HepG2 (cell line): Measurements from ENCODE around the gene PIBF1. TPM values are rescaled to one million over a fixed set of nuclear protein-coding genes. Genes with fewer than 3 reads are reported as not detected.
A peak's percentile ranks its signal among the peaks of the same experiment; 100 is the strongest.

Experiments used
- ATAC-seq: fragments of 200-7000 bp; cut with Tn5 transposase; 3 replicates; pipeline ENCODE4 v1.9.1; 2020; ENCODE audit warnings: mild to moderate bottlenecking, moderate library complexity
- BruUV-seq: library from RNA; stranded (reverse); fragments of 400-500 nt; replicated peaks from 2 replicates; lab custom pipeline; 2021; lab: Mats Ljungman, UMichigan
- CTCF ChIA-PET: fragments of 300-600 bp; formaldehyde crosslinking; extraction: SDS; loops from one replicate; lab custom pipeline; 2021; ENCODE audit warnings: low total read pairs, inconsistent platforms, low intra/inter-chr PET ratio; lab: Yijun Ruan, JAX
- POLR2A ChIA-PET: fragments of 350-600 bp; sonication (Branson Sonifier 250); formaldehyde crosslinking; loops from one replicate; lab custom pipeline; 2020; ENCODE audit warnings: antibody characterized with exemption, inconsistent platforms; lab: Yijun Ruan, JAX
- DNase-seq: peaks from one replicate; pipeline ENCODE4 v3.0.0-alpha.2; 2015; ENCODE audit warnings: low spot score
- FAIRE-seq: peaks from 3 replicates; lab custom pipeline; 2011; peaks lifted over from hg19 to GRCh38; lab: Jason Lieb, UNC
- H2AFZ ChIP-seq: one replicate; pipeline ENCODE4 v1.6.1; 2011; ENCODE audit warnings: low read length, inconsistent platforms
- H3K27ac ChIP-seq: fragments of 300-600 bp; 3 replicates; pipeline ENCODE4 v1.8.0; 2011; ENCODE audit warnings: mixed run types, mild to moderate bottlenecking, mixed read lengths, low read length, inconsistent platforms; ENCODE audit not compliant: insufficient read depth; ENCODE audit errors: extremely low read length
- H3K27me3 ChIP-seq, 2 experiments: fragments of 200-600 bp in 1 of 2; 2 replicates in 1 of 2; 3 replicates in 1 of 2; pipeline versions ENCODE4 v1.6.0 to v1.8.0; 2011; ENCODE audit warnings: low read length in 2 of 2, mild to moderate bottlenecking in 2 of 2, moderate library complexity in 2 of 2, inconsistent platforms in 1 of 2; ENCODE audit not compliant: insufficient read depth in 2 of 2, control insufficient read depth in 1 of 2
- H3K36me3 ChIP-seq, 2 experiments: fragments of 200-600 bp in 1 of 2; replicated peaks in 1 of 2; 2 replicates in 1 of 2; 3 replicates in 1 of 2; pipeline versions ENCODE4 v1.5.1 to v1.8.0; 2011; ENCODE audit warnings: low read length in 2 of 2, inconsistent platforms in 1 of 2; ENCODE audit not compliant: insufficient read depth in 2 of 2, control insufficient read depth in 1 of 2
- H3K4me1 ChIP-seq: 2 replicates; pipeline ENCODE4 v1.5.1; 2012; ENCODE audit warnings: low read length, inconsistent platforms; ENCODE audit not compliant: insufficient read depth
- H3K4me2 ChIP-seq: 2 replicates; pipeline ENCODE4 v1.6.0; 2011; ENCODE audit warnings: low read depth, low read length, inconsistent platforms
- H3K4me3 ChIP-seq, 3 experiments: fragments of 200-600 bp in 1 of 3; sonication (generic), shearing (Covaris generic) in 1 of 3; replicated peaks in 1 of 3; 2 replicates each; pipeline ENCODE4 v1.5.1; 2011 to 2016; ENCODE audit warnings: low read length in 3 of 3, inconsistent platforms in 2 of 3, low read depth in 2 of 3, mild to moderate bottlenecking in 2 of 3, control low read depth in 1 of 3, mixed read lengths in 1 of 3; ENCODE audit not compliant: insufficient read depth in 1 of 3
- H3K79me2 ChIP-seq: one replicate; pipeline ENCODE4 v1.6.1; 2011; ENCODE audit warnings: low read length, inconsistent platforms; ENCODE audit not compliant: insufficient read depth
- H3K9ac ChIP-seq: 2 replicates; pipeline ENCODE4 v1.6.0; 2011; ENCODE audit warnings: mild to moderate bottlenecking, low read depth, low read length, inconsistent platforms; ENCODE audit not compliant: insufficient read depth
- H3K9me3 ChIP-seq: 2 replicates; pipeline ENCODE4 v1.5.1; 2012; ENCODE audit warnings: mild to moderate bottlenecking, low read length
- H4K20me1 ChIP-seq: 2 replicates; pipeline ENCODE4 v1.6.0; 2011; ENCODE audit warnings: inconsistent platforms, mild to moderate bottlenecking, low read length, moderate library complexity; ENCODE audit not compliant: insufficient read depth
- ATF7 ChIP-seq, 2 experiments: fragments of 450-650 bp in 1 of 2; sonication (generic) in 1 of 2; formaldehyde crosslinking in 1 of 2; IDR thresholded peaks; 2 replicates each; pipeline versions ENCODE4 v1.4.0 to v1.6.1; 2016 to 2020; ENCODE audit warnings: antibody characterized with exemption in 1 of 2, mild to moderate bottlenecking in 1 of 2, missing genetic modification reagents in 1 of 2
- CEBPB ChIP-seq: IDR thresholded peaks from 2 replicates; pipeline ENCODE4 v1.6.1; 2011; ENCODE audit warnings: low read depth, low read length, improper control_type of control experiment, borderline replicate concordance
- MIXL1 ChIP-seq: IDR thresholded peaks from 2 replicates; pipeline ENCODE4 v1.6.1; 2016
- PRPF4 ChIP-seq: fragments of 200-400 bp; formaldehyde crosslinking; IDR thresholded peaks from 2 replicates; pipeline ENCODE4 v1.6.1; 2016; ENCODE audit warnings: low read length, low read depth; ENCODE audit not compliant: poor library complexity, severe bottlenecking
- SOX5 ChIP-seq: IDR thresholded peaks from 2 replicates; pipeline ENCODE4 v1.6.1; 2016; ENCODE audit warnings: borderline replicate concordance
- SP5 ChIP-seq: IDR thresholded peaks from 2 replicates; pipeline ENCODE4 v1.6.1; 2016; ENCODE audit warnings: low read depth, borderline replicate concordance
- ZNF331 ChIP-seq: sonication (generic); formaldehyde crosslinking; IDR thresholded peaks from 2 replicates; pipeline ENCODE4 v1.4.0; 2020; ENCODE audit warnings: missing genetic modification reagents
- ZNF703 ChIP-seq: sonication (generic); formaldehyde crosslinking; IDR thresholded peaks from 2 replicates; pipeline ENCODE4 v1.5.1; 2020; ENCODE audit warnings: missing genetic modification reagents, mild to moderate bottlenecking, moderate library complexity, borderline replicate concordance
- WGBS: methylation state at CpG from one replicate; pipeline ENCODE4 v1.1.6; 2017; ENCODE audit warnings: low lambda C conversion rate; 5-methylcytosine and 5-hydroxymethylcytosine counted together
- in situ Hi-C: cut with HindIII; loops from 2 replicates; pipeline ENCODE4 v1.10.0; 2017; ENCODE audit warnings: low pct_unique_long_range_greater_than_20kb; ENCODE audit not compliant: extremely low pct_ligation_motif_present
- intact Hi-C: fragments of 100-400 bp; cut with micrococcal nuclease; formaldehyde crosslinking; loops from one replicate; pipeline ENCODE4 v1.10.0; 2022; ENCODE audit not compliant: unreplicated experiment
- polyA plus RNA-seq, 8 experiments: library from polyadenylated mRNA; depleted of rRNA in 3 of 8; stranded (reverse) in 7 of 8; unstranded in 1 of 8; fragments of >200 nt; fragmentation: Illumina TruSeq in 4 of 8; extraction: Trizol in 4 of 8; gene quantifications; 2 replicates each; pipeline versions ENCODE4 v1.2.1 to v1.2.3, GENCODE V29; 2011 to 2016; ENCODE audit warnings: low read depth in 4 of 8, missing spikeins in 1 of 8, mixed read lengths in 1 of 8; ENCODE audit not compliant: insufficient read depth in 1 of 8
- total RNA-seq, 5 experiments: library from RNA; depleted of rRNA; stranded (reverse); fragments of >200 nt; fragmentation: Illumina TruSeq; extraction: Trizol; gene quantifications; 2 replicates each; pipeline ENCODE4 v1.2.3, GENCODE V29; 2016; ENCODE audit warnings: low read depth in 1 of 5
- TF ChIP-seq, protein P1 (sequence below): sonication (generic); formaldehyde crosslinking; conservative IDR thresholded peaks from 2 replicates; pipeline ENCODE4 v1.8.0; 2022; ENCODE audit warnings: missing genetic modification reagents
- TF ChIP-seq, protein P2 (sequence below): IDR thresholded peaks from 2 replicates; pipeline ENCODE4 v1.6.1; 2012; ENCODE audit warnings: low read depth, low read length, improper control_type of control experiment
- TF ChIP-seq, protein P3 (sequence below): sonication (generic); formaldehyde crosslinking; IDR thresholded peaks from 2 replicates; pipeline ENCODE4 v1.4.0; 2020; ENCODE audit warnings: mild to moderate bottlenecking, low read depth, missing genetic modification reagents
- TF ChIP-seq, protein P4 (sequence below): sonication (generic); formaldehyde crosslinking; IDR thresholded peaks from 2 replicates; pipeline ENCODE4 v1.4.0; 2020; ENCODE audit warnings: missing genetic modification reagents

The PIBF1 gene
- total and polyA plus RNA-seq, 2 of the 13 experiments (the other 11 are each of a cell fraction or from before 2014, with no cell fraction given) = 4.2 to 15.8 TPM

DNA sequence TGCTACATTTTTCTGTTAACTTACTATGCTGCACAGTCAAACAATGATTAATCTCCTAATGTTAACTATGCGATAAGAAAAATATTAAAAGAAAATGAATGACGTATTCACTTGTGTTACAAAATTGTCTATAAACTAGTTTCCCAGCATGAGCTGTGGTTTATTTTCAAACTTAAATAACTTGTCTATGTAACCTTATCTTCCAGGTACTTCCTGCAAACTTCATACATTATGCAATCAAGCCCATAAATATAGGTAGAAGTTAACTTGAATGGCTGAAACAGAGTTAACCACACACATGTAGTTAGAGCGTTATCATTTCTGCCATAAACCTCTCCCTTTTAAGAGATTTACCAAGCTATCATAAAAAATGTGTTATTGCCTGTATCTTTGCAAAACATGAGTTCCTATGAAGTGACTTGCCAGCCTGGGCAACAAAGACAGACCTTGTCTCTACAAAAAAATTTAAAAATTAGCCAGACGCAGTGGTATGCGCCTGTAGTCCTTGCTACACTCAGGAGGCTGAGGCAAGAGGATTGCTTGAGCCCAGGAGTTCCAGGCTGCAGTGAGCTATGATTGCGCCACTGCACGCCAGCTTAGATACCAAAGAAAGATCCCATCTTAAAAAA, 259.1 kb downstream of the PIBF1 start:
- FAIRE-seq (no peak), DNase-seq (peak; percentile 24), ATAC-seq (peak; percentile 39)
- no peak overlapping the region for H3K9ac ChIP-seq
- H3K36me3 ChIP-seq = no peaks in the 10 kb centered on the region
- WGBS = 34% methylated on average over 7 of the region's 7 CpGs
- in situ Hi-C loops (no loop called here), intact Hi-C loops (no loop called here)
- CTCF ChIA-PET = no interaction called here
- H3K4me2 ChIP-seq = no peak overlapping the region
- peaks cover 17% of the 10 kb centered on the region for H3K4me1 ChIP-seq
- H3K79me2 ChIP-seq = no peaks in the 10 kb centered on the region
- POLR2A ChIA-PET = no interaction called here
- H3K27ac ChIP-seq = no peak overlapping the region
- no peak overlapping the region; a peak in 1 of 6 replicates for H3K4me3 ChIP-seq
- no peaks in the 10 kb centered on the region for H4K20me1 ChIP-seq
- TF ChIP-seq PRPF4 = no peak
- TF ChIP-seq SP5 (CRISPR knock-in tag) = no peak
- TF ChIP-seq ATF7 (IDR thresholded peaks at IDR 0.05) = peak; percentile 22; the same call in 1 of the 2 replicates
- TF ChIP-seq ATF7 (CRISPR knock-in tag; IDR thresholded peaks at IDR 0.05) = no peak
- TF ChIP-seq, protein P1, sequence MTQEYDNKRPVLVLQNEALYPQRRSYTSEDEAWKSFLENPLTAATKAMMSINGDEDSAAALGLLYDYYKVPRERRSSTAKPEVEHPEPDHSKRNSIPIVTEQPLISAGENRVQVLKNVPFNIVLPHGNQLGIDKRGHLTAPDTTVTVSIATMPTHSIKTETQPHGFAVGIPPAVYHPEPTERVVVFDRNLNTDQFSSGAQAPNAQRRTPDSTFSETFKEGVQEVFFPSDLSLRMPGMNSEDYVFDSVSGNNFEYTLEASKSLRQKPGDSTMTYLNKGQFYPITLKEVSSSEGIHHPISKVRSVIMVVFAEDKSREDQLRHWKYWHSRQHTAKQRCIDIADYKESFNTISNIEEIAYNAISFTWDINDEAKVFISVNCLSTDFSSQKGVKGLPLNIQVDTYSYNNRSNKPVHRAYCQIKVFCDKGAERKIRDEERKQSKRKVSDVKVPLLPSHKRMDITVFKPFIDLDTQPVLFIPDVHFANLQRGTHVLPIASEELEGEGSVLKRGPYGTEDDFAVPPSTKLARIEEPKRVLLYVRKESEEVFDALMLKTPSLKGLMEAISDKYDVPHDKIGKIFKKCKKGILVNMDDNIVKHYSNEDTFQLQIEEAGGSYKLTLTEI (CRISPR knock-in tag) = no peak
- no peak for TF ChIP-seq ZNF703 (CRISPR knock-in tag)
- TF ChIP-seq, protein P2, sequence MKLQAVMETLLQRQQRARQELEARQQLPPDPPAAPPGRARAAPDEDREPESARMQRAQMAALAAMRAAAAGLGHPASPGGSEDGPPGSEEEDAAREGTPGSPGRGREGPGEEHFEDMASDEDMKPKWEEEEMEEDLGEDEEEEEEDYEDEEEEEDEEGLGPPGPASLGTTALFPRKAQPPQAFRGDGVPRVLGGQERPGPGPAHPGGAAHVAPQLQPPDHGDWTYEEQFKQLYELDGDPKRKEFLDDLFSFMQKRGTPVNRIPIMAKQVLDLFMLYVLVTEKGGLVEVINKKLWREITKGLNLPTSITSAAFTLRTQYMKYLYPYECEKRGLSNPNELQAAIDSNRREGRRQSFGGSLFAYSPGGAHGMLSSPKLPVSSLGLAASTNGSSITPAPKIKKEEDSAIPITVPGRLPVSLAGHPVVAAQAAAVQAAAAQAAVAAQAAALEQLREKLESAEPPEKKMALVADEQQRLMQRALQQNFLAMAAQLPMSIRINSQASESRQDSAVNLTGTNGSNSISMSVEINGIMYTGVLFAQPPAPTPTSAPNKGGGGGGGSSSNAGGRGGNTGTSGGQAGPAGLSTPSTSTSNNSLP = no peak
- no peak for TF ChIP-seq MIXL1 (CRISPR knock-in tag)
- TF ChIP-seq CEBPB = 0 out of 2 replicates have a peak, but pooled peaks have one; percentile 3
- TF ChIP-seq, protein P3, sequence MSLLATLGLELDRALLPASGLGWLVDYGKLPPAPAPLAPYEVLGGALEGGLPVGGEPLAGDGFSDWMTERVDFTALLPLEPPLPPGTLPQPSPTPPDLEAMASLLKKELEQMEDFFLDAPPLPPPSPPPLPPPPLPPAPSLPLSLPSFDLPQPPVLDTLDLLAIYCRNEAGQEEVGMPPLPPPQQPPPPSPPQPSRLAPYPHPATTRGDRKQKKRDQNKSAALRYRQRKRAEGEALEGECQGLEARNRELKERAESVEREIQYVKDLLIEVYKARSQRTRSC (CRISPR knock-in tag) = no peak
- TF ChIP-seq, protein P4, sequence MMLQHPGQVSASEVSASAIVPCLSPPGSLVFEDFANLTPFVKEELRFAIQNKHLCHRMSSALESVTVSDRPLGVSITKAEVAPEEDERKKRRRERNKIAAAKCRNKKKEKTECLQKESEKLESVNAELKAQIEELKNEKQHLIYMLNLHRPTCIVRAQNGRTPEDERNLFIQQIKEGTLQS (CRISPR knock-in tag) = no peak
- no peak for TF ChIP-seq SOX5 (CRISPR knock-in tag)
- no peak for TF ChIP-seq ZNF331 (CRISPR knock-in tag)
- H3K9me3 ChIP-seq = no peaks in the 10 kb centered on the region
- H2AFZ ChIP-seq = no peak overlapping the region
- H3K27me3 ChIP-seq = no peaks in the 10 kb centered on the region
- BruUV-seq = no TSS peak
